LNCaP clone FGC (cell line): ENCODE measurements around the gene HOXB2.

Experiments
- DNase-seq: peaks from one replicate; pipeline ENCODE4 v3.0.0-alpha.2; 2011; ENCODE audit warnings: low read depth
- H3K4me3 ChIP-seq: 2 replicates; pipeline ENCODE4 v1.5.1; 2011; ENCODE audit warnings: mild to moderate bottlenecking, low read depth, low read length, control low read depth
- CTCF ChIP-seq: IDR thresholded peaks from 2 replicates; pipeline ENCODE4 v1.5.1; 2012; ENCODE audit warnings: mild to moderate bottlenecking; ENCODE audit not compliant: control insufficient read depth, insufficient read depth; ENCODE audit errors: extremely low read depth

The HOXB2 gene

GRCh38 chr17:48527547-48527932 is 17.4 kb downstream of the HOXB2 start:
- no peak for TF ChIP-seq CTCF
- H3K4me3 ChIP-seq = no peak overlapping the region
- no peak for DNase-seq

GRCh38 chr17:48526608-48527546 is 18.0 kb downstream of the HOXB2 start:
- no peak for TF ChIP-seq CTCF
- DNase-seq = no peak
- no peak overlapping the region for H3K4me3 ChIP-seq

DNA sequence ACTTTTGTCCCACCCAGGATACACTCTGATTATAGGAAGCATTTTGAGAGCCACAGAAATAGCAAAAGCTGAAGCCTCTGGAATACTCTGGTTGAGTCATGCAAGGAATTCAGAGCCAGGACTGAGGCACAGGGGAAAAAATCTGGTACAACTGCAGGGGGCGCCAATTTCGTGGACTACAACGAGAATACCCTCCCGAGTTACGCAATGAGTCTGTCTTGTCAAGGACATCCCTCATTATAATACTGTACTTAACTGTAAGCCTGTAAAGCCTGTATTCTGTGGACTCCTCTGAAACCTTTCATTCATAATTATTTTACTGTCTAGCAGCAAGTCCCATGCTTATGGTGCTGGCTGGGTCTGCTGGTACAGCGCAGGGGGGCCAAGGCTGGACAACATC is 21.9 kb downstream of the HOXB2 start:
- 0 out of 2 replicates have a peak, but pooled peaks have one; percentile 8 for TF ChIP-seq CTCF
- DNase-seq = no peak
- no peak overlapping the region for H3K4me3 ChIP-seq

GRCh38 chr17:48522031-48522653 is 22.8 kb downstream of the HOXB2 start:
- TF ChIP-seq CTCF = no peak

DNA sequence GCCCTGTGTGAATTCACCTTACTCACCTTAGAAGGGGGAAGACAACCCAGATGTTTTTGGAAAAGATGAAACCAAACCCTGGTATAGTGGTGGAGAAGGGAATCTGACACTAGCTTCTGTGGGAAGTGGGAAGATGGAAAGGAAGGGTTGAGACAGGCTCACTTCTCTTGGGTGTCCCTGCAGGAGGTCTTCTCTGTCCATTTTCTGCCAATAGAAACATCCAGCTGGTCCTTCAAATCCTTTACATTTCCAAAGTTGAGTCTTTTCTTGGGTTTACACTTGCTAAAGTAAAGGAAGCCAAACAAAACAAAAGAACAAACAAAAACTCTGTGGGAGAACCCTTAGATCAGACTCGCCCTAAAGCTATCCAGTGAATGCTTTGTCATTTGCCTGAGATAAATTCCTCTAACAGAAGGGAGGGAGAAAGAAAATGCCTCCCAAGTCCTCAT is 24.3 kb downstream of the HOXB2 start:
- DNase-seq = no peak
- no peak overlapping the region for H3K4me3 ChIP-seq
- TF ChIP-seq CTCF = no peak

More at GRCh38 chr17:48522031-48522653, 22.8 kb downstream of the HOXB2 start:
- no peak overlapping the region for H3K4me3 ChIP-seq
- peak; percentile 45 for DNase-seq

GRCh38 chr17:48519427-48519826 is 25.5 kb downstream of the HOXB2 start:
- no peak overlapping the region for H3K4me3 ChIP-seq
- no peak for TF ChIP-seq CTCF
- no peak for DNase-seq
